Activated CD4-positive, alpha-beta T cell treated with anti-CD3 and anti-CD28 coated beads, Interleukin-2, amount 10 ng/mL, durations not matched to agents 7 days and 5 days (primary cell): Measurements from ENCODE around the gene CEP85L. TPM values are rescaled to one million over a fixed set of nuclear protein-coding genes. Genes with fewer than 3 reads are reported as not detected.
"Not testable (repeated sequence)": the region's sequence is repeated elsewhere in the genome, so short reads cannot be mapped to it uniquely, and the experiment has no call there.

ENCODE experiments used
- CTCF ChIA-PET: fragments of 350-600 bp; sonication (Branson Sonifier 250); formaldehyde crosslinking; loops from one replicate; lab custom pipeline; 2021; ENCODE audit warnings: antibody characterized with exemption; lab: Charles Lee
- POLR2A ChIA-PET: fragments of 350-600 bp; sonication (Branson Sonifier 250); formaldehyde crosslinking; loops from one replicate; lab custom pipeline; 2021; ENCODE audit warnings: antibody characterized with exemption; lab: Charles Lee
- DNase-seq: peaks from one replicate; pipeline ENCODE4 v3.0.0-alpha.2; 2020
- H3K27ac Mint-ChIP-seq: one replicate; pipeline ENCODE4 v1.8.0; 2021; ENCODE audit warnings: mild to moderate bottlenecking, moderate library complexity, mixed read lengths
- H3K27me3 Mint-ChIP-seq: one replicate; pipeline ENCODE4 v1.8.0; 2021; ENCODE audit warnings: mixed read lengths
- H3K36me3 Mint-ChIP-seq: one replicate; pipeline ENCODE4 v1.8.0; 2021; ENCODE audit warnings: low read depth, mixed read lengths
- H3K4me1 Mint-ChIP-seq: one replicate; pipeline ENCODE4 v1.8.0; 2021; ENCODE audit warnings: mixed read lengths
- H3K4me3 Mint-ChIP-seq: one replicate; pipeline ENCODE4 v1.8.0; 2021; ENCODE audit warnings: mild to moderate bottlenecking, moderate library complexity, mixed read lengths
- H3K9me3 Mint-ChIP-seq: one replicate; pipeline ENCODE4 v1.8.0; 2021; ENCODE audit warnings: mixed read lengths
- total RNA-seq, 2 experiments: library from RNA; stranded (reverse); gene quantifications; one replicate each; pipeline ENCODE4 v1.2.3, GENCODE V29; 2021

Gene CEP85L
- total RNA-seq, 2 experiments from 2014 or later: 47.9 to 50.3 TPM

DNA sequence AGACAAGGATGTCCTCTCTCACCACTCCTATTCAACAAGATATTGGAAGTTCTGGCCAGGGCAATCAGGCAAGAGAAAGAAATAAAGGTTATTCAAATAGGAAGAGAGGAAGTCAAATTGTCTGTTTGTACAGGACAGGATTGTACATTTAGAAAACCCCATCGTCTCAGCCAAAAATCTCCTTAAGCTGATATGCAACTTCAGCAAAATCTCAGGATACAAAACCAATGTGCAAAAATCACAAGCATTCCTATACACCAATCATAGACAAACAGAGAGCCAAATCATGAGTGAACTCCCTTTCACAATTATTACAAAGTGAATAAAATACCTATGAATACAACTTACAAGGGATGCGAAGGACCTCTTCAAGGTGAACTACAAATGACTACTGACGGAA is 217.2 kb downstream of the CEP85L start:
- H3K27me3 Mint-ChIP-seq, DNase-seq, CTCF ChIA-PET, H3K4me3 Mint-ChIP-seq, H3K4me1 Mint-ChIP-seq, H3K36me3 Mint-ChIP-seq, POLR2A ChIA-PET, H3K27ac Mint-ChIP-seq, H3K9me3 Mint-ChIP-seq: not testable (repeated sequence)

- H3K9me3 Mint-ChIP-seq, H3K4me3 Mint-ChIP-seq, POLR2A ChIA-PET, DNase-seq, H3K36me3 Mint-ChIP-seq, H3K27ac Mint-ChIP-seq, H3K27me3 Mint-ChIP-seq, H3K4me1 Mint-ChIP-seq: not testable (repeated sequence)
- CTCF ChIA-PET: interaction anchor here (1.1 kb wide), 1 partner anchor 25 kb away, joined by 4 read pairs; no protein-coding TSS in a partner anchor
Observed at GRCh38 chr6:118421312-118421711, 230.1 kb downstream of the CEP85L start.

DNA sequence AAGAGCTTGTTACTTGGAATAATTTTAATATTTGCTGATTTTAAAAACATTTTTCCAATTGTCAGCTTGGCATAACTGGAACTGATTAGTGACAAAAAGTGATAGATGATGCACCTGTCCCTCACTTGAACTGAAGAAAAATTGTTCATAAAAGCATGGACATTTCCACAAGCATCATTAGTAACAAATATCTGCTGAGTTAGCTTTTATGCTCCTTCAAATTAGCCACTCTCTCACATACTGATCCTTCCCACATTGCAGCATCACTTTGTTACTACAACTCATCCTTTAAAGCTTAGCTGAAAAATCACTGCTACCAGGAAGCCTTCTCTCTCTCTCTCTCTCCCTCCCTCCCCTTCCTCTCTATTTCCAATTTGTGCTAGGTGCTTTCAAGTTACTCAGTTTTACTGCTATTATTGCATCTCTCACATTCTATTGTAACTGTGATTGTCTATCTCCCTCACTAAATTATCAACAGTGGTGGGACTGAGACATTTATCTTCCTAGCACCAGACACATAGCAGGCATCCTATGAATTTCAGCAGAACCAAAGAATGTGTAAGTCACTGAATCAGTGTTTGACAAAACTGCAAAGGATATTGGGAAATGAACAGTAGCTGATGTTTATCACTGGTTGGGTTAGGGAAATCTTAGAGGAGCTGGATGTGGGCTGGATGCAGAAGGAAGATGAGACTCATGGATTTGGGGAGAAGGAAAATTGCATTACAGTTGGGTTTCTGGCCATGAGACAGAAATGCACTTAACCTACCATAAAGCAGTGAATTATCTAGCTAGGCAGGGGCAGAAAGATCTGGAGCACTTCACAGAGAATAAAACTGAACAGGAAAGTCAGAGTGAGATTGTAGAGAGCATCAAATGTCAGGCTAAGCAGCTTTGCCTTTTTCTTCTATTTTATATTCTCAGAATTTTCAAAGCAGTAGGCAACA is 231.7 kb downstream of the CEP85L start:
- ChIA-PET POLR2A (no interaction called here), CTCF (no interaction called here)
- Mint-ChIP-seq H3K4me3 (no peak overlapping the region), H3K27ac (no peak overlapping the region), H3K9me3 (peaks cover 4% of the 10 kb centered on the region), H3K4me1 (no peaks in the 10 kb centered on the region), H3K27me3 (no peaks in the 10 kb centered on the region), H3K36me3 (no peaks in the 10 kb centered on the region)
- DNase-seq: no peak

Other genes with a start within 250 kb of the CEP85L start
- not detected for gene PLN, start 103.3 kb downstream of the CEP85L start, total RNA-seq
- gene ASF1A, start 242.6 kb upstream of the CEP85L start, total RNA-seq: 10 to 100 TPM; 38.6 to 40.5 TPM